HepG2 (cell line): ENCODE data around the gene TBC1D16.

Source experiments
- FOSL2 ChIP-seq: sonication (generic); formaldehyde crosslinking; IDR thresholded peaks from 2 replicates; pipeline ENCODE4 v1.4.0; 2020; ENCODE audit warnings: missing genetic modification reagents
- NR2F1 ChIP-seq, 2 experiments: fragments of 450-650 bp in 1 of 2; formaldehyde crosslinking in 1 of 2; IDR thresholded peaks; 2 replicates each; pipeline versions ENCODE4 v1.5.0 to v1.6.1; 2016 to 2020; ENCODE audit warnings: mild to moderate bottlenecking in 1 of 2, missing compliant biosample characterization in 1 of 2, missing genetic modification reagents in 1 of 2, moderate library complexity in 1 of 2
- TF ChIP-seq, protein P1 (sequence below): sonication (generic); formaldehyde crosslinking; IDR thresholded peaks from 2 replicates; pipeline ENCODE4 v1.5.0; 2020; ENCODE audit warnings: mild to moderate bottlenecking, missing genetic modification reagents, moderate library complexity
- TF ChIP-seq, protein P2 (sequence below): sonication (generic); formaldehyde crosslinking; IDR thresholded peaks from 2 replicates; pipeline ENCODE4 v1.8.0; 2022; ENCODE audit warnings: mild to moderate bottlenecking, missing genetic modification reagents; ENCODE audit not compliant: insufficient replicate concordance

DNA sequence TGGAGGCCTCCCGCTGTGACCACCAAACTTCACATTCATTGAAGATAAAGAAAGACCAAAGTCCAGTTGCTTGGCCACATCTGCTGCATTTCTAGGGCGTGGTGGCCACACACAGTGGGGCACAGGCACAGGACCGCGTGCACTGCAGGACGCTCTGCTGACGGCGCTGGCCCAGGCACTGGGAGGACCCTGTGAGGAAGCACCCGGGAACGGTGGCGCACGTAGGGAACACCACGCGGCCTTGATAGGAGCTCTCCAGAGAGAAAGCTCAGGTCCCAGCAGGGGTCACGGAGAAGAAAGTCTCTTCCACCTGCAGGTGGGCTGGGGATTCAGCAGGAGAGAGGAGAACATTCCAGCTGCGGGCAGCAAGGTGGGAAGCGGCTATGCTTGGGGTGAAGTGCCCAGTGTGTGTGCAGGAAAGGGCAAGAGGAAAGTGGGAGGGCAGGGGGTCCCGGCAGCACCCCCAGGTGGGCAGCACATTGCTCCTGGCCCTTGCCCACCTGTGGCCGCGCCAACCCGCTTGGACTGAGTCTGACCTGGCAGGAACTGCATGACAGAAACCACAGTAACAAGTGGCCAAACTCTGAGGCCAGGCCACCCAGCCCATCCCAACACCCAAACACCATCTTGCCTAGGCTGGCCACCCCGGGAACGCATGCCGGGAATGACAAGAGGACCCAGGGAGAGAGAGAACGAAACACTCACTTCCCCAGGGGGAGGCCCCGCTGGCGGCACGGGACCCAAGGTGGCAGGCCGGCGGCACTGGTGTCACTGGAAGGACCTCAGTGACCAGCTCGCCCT, 32.8 kb downstream of the TBC1D16 start:
- TF ChIP-seq NR2F1 (CRISPR knock-in tag; IDR thresholded peaks at IDR 0.05) (no peak), FOSL2 (CRISPR knock-in tag) (peak; percentile 17; the same call in 1 of the 2 replicates)
- TF ChIP-seq, protein P1, sequence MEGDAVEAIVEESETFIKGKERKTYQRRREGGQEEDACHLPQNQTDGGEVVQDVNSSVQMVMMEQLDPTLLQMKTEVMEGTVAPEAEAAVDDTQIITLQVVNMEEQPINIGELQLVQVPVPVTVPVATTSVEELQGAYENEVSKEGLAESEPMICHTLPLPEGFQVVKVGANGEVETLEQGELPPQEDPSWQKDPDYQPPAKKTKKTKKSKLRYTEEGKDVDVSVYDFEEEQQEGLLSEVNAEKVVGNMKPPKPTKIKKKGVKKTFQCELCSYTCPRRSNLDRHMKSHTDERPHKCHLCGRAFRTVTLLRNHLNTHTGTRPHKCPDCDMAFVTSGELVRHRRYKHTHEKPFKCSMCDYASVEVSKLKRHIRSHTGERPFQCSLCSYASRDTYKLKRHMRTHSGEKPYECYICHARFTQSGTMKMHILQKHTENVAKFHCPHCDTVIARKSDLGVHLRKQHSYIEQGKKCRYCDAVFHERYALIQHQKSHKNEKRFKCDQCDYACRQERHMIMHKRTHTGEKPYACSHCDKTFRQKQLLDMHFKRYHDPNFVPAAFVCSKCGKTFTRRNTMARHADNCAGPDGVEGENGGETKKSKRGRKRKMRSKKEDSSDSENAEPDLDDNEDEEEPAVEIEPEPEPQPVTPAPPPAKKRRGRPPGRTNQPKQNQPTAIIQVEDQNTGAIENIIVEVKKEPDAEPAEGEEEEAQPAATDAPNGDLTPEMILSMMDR (CRISPR knock-in tag): 0 out of 2 replicates have a peak, but pooled peaks have one; percentile 7
- TF ChIP-seq, protein P2, sequence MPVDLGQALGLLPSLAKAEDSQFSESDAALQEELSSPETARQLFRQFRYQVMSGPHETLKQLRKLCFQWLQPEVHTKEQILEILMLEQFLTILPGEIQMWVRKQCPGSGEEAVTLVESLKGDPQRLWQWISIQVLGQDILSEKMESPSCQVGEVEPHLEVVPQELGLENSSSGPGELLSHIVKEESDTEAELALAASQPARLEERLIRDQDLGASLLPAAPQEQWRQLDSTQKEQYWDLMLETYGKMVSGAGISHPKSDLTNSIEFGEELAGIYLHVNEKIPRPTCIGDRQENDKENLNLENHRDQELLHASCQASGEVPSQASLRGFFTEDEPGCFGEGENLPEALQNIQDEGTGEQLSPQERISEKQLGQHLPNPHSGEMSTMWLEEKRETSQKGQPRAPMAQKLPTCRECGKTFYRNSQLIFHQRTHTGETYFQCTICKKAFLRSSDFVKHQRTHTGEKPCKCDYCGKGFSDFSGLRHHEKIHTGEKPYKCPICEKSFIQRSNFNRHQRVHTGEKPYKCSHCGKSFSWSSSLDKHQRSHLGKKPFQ (CRISPR knock-in tag): no peak
